K562 (cell line): Measurements from ENCODE around the gene BCL2L1. TPM values are rescaled to one million over a fixed set of nuclear protein-coding genes. Genes with fewer than 3 reads are reported as not detected.

Experiments used
- ATF7 ChIP-seq: fragments of 450-650 bp; IDR thresholded peaks from 2 replicates; pipeline ENCODE4 v1.7.1; 2014; ENCODE audit warnings: mild to moderate bottlenecking, moderate library complexity
- CTCF ChIP-seq, 3 experiments: IDR thresholded peaks in 2 of 3; conservative IDR thresholded peaks in 1 of 3; 2 replicates each; pipeline ENCODE4 v1.5.1; 2011 to 2012; ENCODE audit warnings: low read length in 3 of 3, mild to moderate bottlenecking in 3 of 3, control low read depth in 2 of 3, improper control_type of control experiment in 1 of 3, inconsistent platforms in 1 of 3, low read depth in 1 of 3, mixed read lengths in 1 of 3, moderate library complexity in 1 of 3; ENCODE audit not compliant: insufficient read depth in 2 of 3
- CUX1 ChIP-seq: fragments of 200-800 bp; sonication (Bioruptor generic); IDR thresholded peaks from 2 replicates; pipeline ENCODE4 v1.6.1; 2016; ENCODE audit warnings: missing genetic modification characterization, missing compliant biosample characterization
- WHSC1 ChIP-seq: IDR thresholded peaks from one replicate; pipeline ENCODE4 v1.6.1; 2012; ENCODE audit warnings: low read length, control low read depth, inconsistent platforms
- ZBTB11 ChIP-seq, 3 experiments: fragments of 200-800 bp in 1 of 3; fragments of 250-450 bp in 1 of 3; fragments of 450-650 bp in 1 of 3; sonication (Bioruptor Pico) in 1 of 3; sonication (Bioruptor generic) in 1 of 3; formaldehyde crosslinking in 1 of 3; IDR thresholded peaks; 2 replicates each; pipeline versions ENCODE4 v1.6.1 to v1.8.0; 2016 to 2022; ENCODE audit warnings: mild to moderate bottlenecking in 2 of 3, missing genetic modification characterization in 2 of 3, missing compliant biosample characterization in 1 of 3, moderate library complexity in 1 of 3
- ZNF217 ChIP-seq: sonication (generic); formaldehyde crosslinking; IDR thresholded peaks from 2 replicates; pipeline ENCODE4 v1.8.0; 2022; ENCODE audit warnings: mild to moderate bottlenecking, missing genetic modification reagents
- ZNF41 ChIP-seq: fragments of 250-450 bp; sonication (Bioruptor Pico); conservative IDR thresholded peaks from 2 replicates; pipeline ENCODE4 v1.4.0; 2020; ENCODE audit warnings: mild to moderate bottlenecking
- polyA plus RNA-seq, 8 experiments: library from polyadenylated mRNA; depleted of rRNA in 4 of 8; stranded (reverse) in 5 of 8; unstranded in 3 of 8; fragments of >200 nt; fragmentation: Nextera tagmentation in 2 of 8; fragmentation: Illumina TruSeq in 1 of 8; extraction: Ambion mirVana in 2 of 8; extraction: Trizol in 1 of 8; gene quantifications; 2 replicates each; pipeline versions ENCODE4 v1.2.1 to v1.2.3, GENCODE V29; 2011 to 2014; ENCODE audit warnings: inconsistent platforms in 1 of 8, missing spikeins in 1 of 8
- total RNA-seq, 7 experiments: library from RNA; depleted of rRNA in 6 of 7; stranded (reverse); fragments of >200 nt in 6 of 7; fragmentation: Illumina TruSeq in 2 of 7; extraction: Trizol in 2 of 7; gene quantifications; 2 replicates each; pipeline versions ENCODE4 v1.2.1 to v1.2.3, GENCODE V29; 2011 to 2021; ENCODE audit warnings: low replicate concordance in 1 of 7
- TF ChIP-seq, protein P1 (sequence below): fragments of 450-650 bp; IDR thresholded peaks from 2 replicates; pipeline ENCODE4 v1.7.0; 2016; ENCODE audit warnings: borderline replicate concordance
- TF ChIP-seq, protein P2 (sequence below): fragments of 250-450 bp; sonication (Bioruptor Pico); IDR thresholded peaks from 2 replicates; pipeline ENCODE4 v1.8.0; 2022; ENCODE audit warnings: moderate library complexity, mild to moderate bottlenecking, inconsistent platforms

BCL2L1 gene
- total and polyA plus RNA-seq, 9 of the 15 experiments (the other 6 are each of a cell fraction or from before 2014, with no cell fraction given): 3.3 to 182 (median 120) TPM

DNA sequence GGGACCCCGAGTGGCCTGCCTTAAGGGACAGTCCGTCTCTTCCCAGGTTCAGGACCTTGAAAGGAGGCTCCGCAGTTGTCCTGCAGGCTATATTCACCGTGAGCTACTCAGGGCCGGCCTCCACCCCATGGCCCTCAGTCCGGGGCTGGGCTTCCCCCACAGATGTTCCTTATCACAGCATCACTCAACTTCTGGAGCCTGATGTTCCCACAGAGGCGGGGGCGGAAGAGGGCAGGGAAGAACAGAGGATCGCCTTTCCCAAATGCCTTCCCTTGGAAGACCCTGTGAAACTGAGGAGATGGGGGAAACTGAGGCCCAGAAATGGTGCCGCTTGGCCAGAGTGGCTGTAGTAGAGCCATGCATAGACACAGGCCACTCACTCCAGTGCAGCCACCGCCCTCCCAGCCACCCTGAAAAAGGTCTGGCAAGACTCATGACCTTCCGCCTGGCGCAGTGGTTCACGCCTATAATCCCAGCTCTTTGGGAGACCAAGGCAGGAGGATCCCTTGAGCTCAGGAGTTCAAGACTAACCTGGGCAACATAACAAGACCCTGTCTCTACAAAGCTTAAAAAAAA is 89.2 kb downstream of the BCL2L1 start (continued):
- TF ChIP-seq CUX1 (CRISPR knock-in tag) (no peak), CTCF (IDR thresholded peaks at IDR 0.05 in 2 of 3, conservative IDR thresholded peaks at IDR 0.05 in 1 of 3; ENCODE audit: insufficient read depth in 2 of 3, low read depth in 1 of 3, low read length in 3 of 3) (no peak), WHSC1 (no peak), ZNF41 (no peak), ZNF217 (no peak), ZBTB11 (CRISPR knock-in tag; IDR thresholded peaks at IDR 0.05) (no peak), ATF7 (no peak)
- TF ChIP-seq, protein P1, sequence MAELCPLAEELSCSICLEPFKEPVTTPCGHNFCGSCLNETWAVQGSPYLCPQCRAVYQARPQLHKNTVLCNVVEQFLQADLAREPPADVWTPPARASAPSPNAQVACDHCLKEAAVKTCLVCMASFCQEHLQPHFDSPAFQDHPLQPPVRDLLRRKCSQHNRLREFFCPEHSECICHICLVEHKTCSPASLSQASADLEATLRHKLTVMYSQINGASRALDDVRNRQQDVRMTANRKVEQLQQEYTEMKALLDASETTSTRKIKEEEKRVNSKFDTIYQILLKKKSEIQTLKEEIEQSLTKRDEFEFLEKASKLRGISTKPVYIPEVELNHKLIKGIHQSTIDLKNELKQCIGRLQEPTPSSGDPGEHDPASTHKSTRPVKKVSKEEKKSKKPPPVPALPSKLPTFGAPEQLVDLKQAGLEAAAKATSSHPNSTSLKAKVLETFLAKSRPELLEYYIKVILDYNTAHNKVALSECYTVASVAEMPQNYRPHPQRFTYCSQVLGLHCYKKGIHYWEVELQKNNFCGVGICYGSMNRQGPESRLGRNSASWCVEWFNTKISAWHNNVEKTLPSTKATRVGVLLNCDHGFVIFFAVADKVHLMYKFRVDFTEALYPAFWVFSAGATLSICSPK: no peak
- TF ChIP-seq, protein P2, sequence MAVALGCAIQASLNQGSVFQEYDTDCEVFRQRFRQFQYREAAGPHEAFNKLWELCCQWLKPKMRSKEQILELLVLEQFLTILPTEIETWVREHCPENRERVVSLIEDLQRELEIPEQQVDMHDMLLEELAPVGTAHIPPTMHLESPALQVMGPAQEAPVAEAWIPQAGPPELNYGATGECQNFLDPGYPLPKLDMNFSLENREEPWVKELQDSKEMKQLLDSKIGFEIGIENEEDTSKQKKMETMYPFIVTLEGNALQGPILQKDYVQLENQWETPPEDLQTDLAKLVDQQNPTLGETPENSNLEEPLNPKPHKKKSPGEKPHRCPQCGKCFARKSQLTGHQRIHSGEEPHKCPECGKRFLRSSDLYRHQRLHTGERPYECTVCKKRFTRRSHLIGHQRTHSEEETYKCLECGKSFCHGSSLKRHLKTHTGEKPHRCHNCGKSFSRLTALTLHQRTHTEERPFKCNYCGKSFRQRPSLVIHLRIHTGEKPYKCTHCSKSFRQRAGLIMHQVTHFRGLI (CRISPR knock-in tag): no peak
